Activated naive CD4-positive, alpha-beta T cell treated with anti-CD3 and anti-CD28 coated beads for 36 hours (primary cell): ENCODE data around the gene TMTC1. TPM values are rescaled to one million over a fixed set of nuclear protein-coding genes. Genes with fewer than 3 reads are reported as not detected.
"Not testable (repeated sequence)": the region's sequence is repeated elsewhere in the genome, so short reads cannot be mapped to it uniquely, and the experiment has no call there.

Experiments used
- CTCF ChIA-PET: fragments of 350-600 bp; sonication (Branson Sonifier 250); formaldehyde crosslinking; loops from one replicate; lab custom pipeline; 2021; ENCODE audit warnings: antibody characterized with exemption; lab: Charles Lee
- DNase-seq: peaks from one replicate; pipeline ENCODE4 v3.0.0-alpha.2; 2020
- H3K27ac Mint-ChIP-seq: one replicate; pipeline ENCODE4 v1.8.0; 2021; ENCODE audit warnings: mild to moderate bottlenecking, mixed read lengths
- H3K27me3 Mint-ChIP-seq: one replicate; pipeline ENCODE4 v1.8.0; 2021; ENCODE audit warnings: low read depth, mixed read lengths
- H3K36me3 Mint-ChIP-seq: one replicate; pipeline ENCODE4 v1.8.0; 2021; ENCODE audit warnings: low read depth, mixed read lengths
- H3K4me1 Mint-ChIP-seq: one replicate; pipeline ENCODE4 v1.8.0; 2021; ENCODE audit warnings: low read depth, mixed read lengths
- H3K4me3 Mint-ChIP-seq: one replicate; pipeline ENCODE4 v1.8.0; 2021; ENCODE audit warnings: mild to moderate bottlenecking, moderate library complexity, mixed read lengths
- H3K9me3 Mint-ChIP-seq: one replicate; pipeline ENCODE4 v1.8.0; 2021; ENCODE audit warnings: mixed read lengths
- intact Hi-C: fragments of 100-400 bp; cut with micrococcal nuclease; formaldehyde crosslinking; loops from one replicate; pipeline ENCODE4 v1.15.1; 2023
- total RNA-seq, 2 experiments: library from RNA; stranded (reverse); gene quantifications; one replicate each; pipeline ENCODE4 v1.2.3, GENCODE V29; 2021

The TMTC1 gene
- total RNA-seq, 2 experiments from 2014 or later, result not detected

- intact Hi-C loops, result no loop called here
- DNase-seq, result no peak
- Mint-ChIP-seq H3K36me3 (no peaks in the 10 kb centered on the region), H3K4me1 (no peaks in the 10 kb centered on the region), H3K9me3 (no peaks in the 10 kb centered on the region), H3K4me3 (no peak overlapping the region), H3K27ac (no peak overlapping the region), H3K27me3 (peaks cover 6% of the 10 kb centered on the region)
- CTCF ChIA-PET, result interaction anchor here (0.5 kb wide), 1 partner anchor 1523 kb away, joined by 3 read pairs; no protein-coding TSS in a partner anchor
Observed at GRCh38 chr12:29634057-29634456, 149.7 kb downstream of the TMTC1 start.

- H3K36me3 Mint-ChIP-seq, CTCF ChIA-PET, H3K27ac Mint-ChIP-seq, DNase-seq, H3K9me3 Mint-ChIP-seq, intact Hi-C loops, H3K27me3 Mint-ChIP-seq, H3K4me1 Mint-ChIP-seq, H3K4me3 Mint-ChIP-seq: not testable (repeated sequence)
Observed at GRCh38 chr12:29630164-29630563, 153.6 kb downstream of the TMTC1 start.

- Mint-ChIP-seq H3K4me3 (no peak overlapping the region), H3K27me3 (peaks cover 7% of the 10 kb centered on the region), H3K36me3 (no peaks in the 10 kb centered on the region), H3K27ac (no peak overlapping the region), H3K9me3 (no peaks in the 10 kb centered on the region), H3K4me1 (no peaks in the 10 kb centered on the region)
- CTCF ChIA-PET, result no interaction called here
- intact Hi-C loops, result no loop called here
- DNase-seq, result no peak
Observed at GRCh38 chr12:29627221-29627620, 156.5 kb downstream of the TMTC1 start.

- DNase-seq, result no peak
- Mint-ChIP-seq H3K4me3 (no peak overlapping the region), H3K9me3 (no peaks in the 10 kb centered on the region), H3K27me3 (peaks cover 6% of the 10 kb centered on the region), H3K27ac (no peak overlapping the region), H3K4me1 (no peaks in the 10 kb centered on the region), H3K36me3 (no peaks in the 10 kb centered on the region)
- CTCF ChIA-PET, result no interaction called here
- intact Hi-C loops, result no loop called here
Observed at GRCh38 chr12:29625359-29625953, 158.3 kb downstream of the TMTC1 start.

GRCh38 chr12:29622251-29622650 lies 161.5 kb downstream of the TMTC1 start:
- intact Hi-C loops, result no loop called here
- Mint-ChIP-seq H3K4me1 (no peaks in the 10 kb centered on the region), H3K27ac (no peak overlapping the region), H3K27me3 (peaks cover 6% of the 10 kb centered on the region), H3K4me3 (no peak overlapping the region), H3K36me3 (no peaks in the 10 kb centered on the region), H3K9me3 (no peaks in the 10 kb centered on the region)
- DNase-seq, result no peak
- CTCF ChIA-PET, result no interaction called here

- CTCF ChIA-PET, result interaction anchor here (1.0 kb wide), 1 partner anchor 31 kb away, joined by 3 read pairs; no protein-coding TSS in a partner anchor
Observed at GRCh38 chr12:29620030-29620429, 163.7 kb downstream of the TMTC1 start.

GRCh38 chr12:29617407-29617803 lies 166.3 kb downstream of the TMTC1 start:
- intact Hi-C loops, result no loop called here
- Mint-ChIP-seq H3K27ac (no peak overlapping the region), H3K4me1 (no peaks in the 10 kb centered on the region), H3K36me3 (no peaks in the 10 kb centered on the region), H3K4me3 (no peak overlapping the region), H3K27me3 (peaks cover 4% of the 10 kb centered on the region), H3K9me3 (no peaks in the 10 kb centered on the region)
- DNase-seq, result no peak
- CTCF ChIA-PET, result no interaction called here

More at GRCh38 chr12:29620030-29620429, 163.7 kb downstream of the TMTC1 start:
- Mint-ChIP-seq H3K4me1 (no peaks in the 10 kb centered on the region), H3K4me3 (no peak overlapping the region), H3K27me3 (peaks cover 6% of the 10 kb centered on the region), H3K36me3 (no peaks in the 10 kb centered on the region), H3K27ac (no peak overlapping the region), H3K9me3 (no peaks in the 10 kb centered on the region)
- intact Hi-C loops, result no loop called here
- no peak for DNase-seq

GRCh38 chr12:29616664-29617406 lies 166.9 kb downstream of the TMTC1 start:
- no peaks in the 10 kb centered on the region for H3K4me1 Mint-ChIP-seq
- DNase-seq, result no peak
- no peaks in the 10 kb centered on the region for H3K9me3 Mint-ChIP-seq
- intact Hi-C loops, result no loop called here
- H3K27ac Mint-ChIP-seq, result no peak overlapping the region
- no peaks in the 10 kb centered on the region for H3K36me3 Mint-ChIP-seq
- CTCF ChIA-PET, result no interaction called here
- peaks cover 4% of the 10 kb centered on the region for H3K27me3 Mint-ChIP-seq
- no peak overlapping the region for H3K4me3 Mint-ChIP-seq

GRCh38 chr12:29614694-29615325 lies 168.9 kb downstream of the TMTC1 start:
- intact Hi-C loops, result no loop called here

GRCh38 chr12:29612912-29613311 lies 170.8 kb downstream of the TMTC1 start:
- Mint-ChIP-seq H3K9me3 (no peaks in the 10 kb centered on the region), H3K4me1 (no peaks in the 10 kb centered on the region), H3K4me3 (no peak overlapping the region), H3K27ac (no peak overlapping the region), H3K36me3 (no peaks in the 10 kb centered on the region), H3K27me3 (peaks cover 6% of the 10 kb centered on the region)
- CTCF ChIA-PET, result no interaction called here
- DNase-seq, result no peak
- intact Hi-C loops, result no loop called here

More at GRCh38 chr12:29614694-29615325, 168.9 kb downstream of the TMTC1 start:
- no peak for DNase-seq
- CTCF ChIA-PET, result no interaction called here
- Mint-ChIP-seq H3K9me3 (no peaks in the 10 kb centered on the region), H3K4me3 (no peak overlapping the region), H3K27me3 (peaks cover 2% of the 10 kb centered on the region), H3K4me1 (no peaks in the 10 kb centered on the region), H3K36me3 (no peaks in the 10 kb centered on the region), H3K27ac (no peak overlapping the region)

- no peak overlapping the region for H3K27ac Mint-ChIP-seq
- no peak overlapping the region for H3K4me3 Mint-ChIP-seq
- no peaks in the 10 kb centered on the region for H3K4me1 Mint-ChIP-seq
- CTCF ChIA-PET, result no interaction called here
- no peaks in the 10 kb centered on the region for H3K9me3 Mint-ChIP-seq
- peaks cover 6% of the 10 kb centered on the region for H3K27me3 Mint-ChIP-seq
- H3K36me3 Mint-ChIP-seq, result no peaks in the 10 kb centered on the region
- intact Hi-C loops, result no loop called here
- no peak for DNase-seq
Observed at GRCh38 chr12:29611906-29612305, 171.8 kb downstream of the TMTC1 start.

GRCh38 chr12:29610473-29611170 lies 173.1 kb downstream of the TMTC1 start:
- no peak overlapping the region for H3K4me3 Mint-ChIP-seq
- no peak overlapping the region for H3K27ac Mint-ChIP-seq
- no peaks in the 10 kb centered on the region for H3K36me3 Mint-ChIP-seq
- CTCF ChIA-PET, result no interaction called here
- intact Hi-C loops, result no loop called here
- DNase-seq, result no peak
- no peaks in the 10 kb centered on the region for H3K9me3 Mint-ChIP-seq
- H3K4me1 Mint-ChIP-seq, result no peaks in the 10 kb centered on the region
- peaks cover 6% of the 10 kb centered on the region for H3K27me3 Mint-ChIP-seq
